Gastrocnemius medialis (tissue), 4 donors: ENCODE data around the gene RNU6-1.

Source experiments
- CTCF ChIP-seq, 5 experiments: fragments of 450-650 bp in 3 of 5; fragments of 200-600 bp in 2 of 5; sonication (generic) in 2 of 5; IDR thresholded peaks in 4 of 5; conservative IDR thresholded peaks in 1 of 5; 1 replicate in 4 of 5; 2 replicates in 1 of 5; pipeline ENCODE4 v1.5.1; 2016 to 2019; ENCODE audit warnings: antibody characterized with exemption in 5 of 5, mild to moderate bottlenecking in 3 of 5, moderate library complexity in 3 of 5
- POLR2A ChIP-seq, 2 donors: fragments of 450-650 bp; IDR thresholded peaks; one replicate each; pipeline ENCODE4 v1.6.1; 2017; ENCODE audit warnings: antibody characterized with exemption in 2 of 2, mild to moderate bottlenecking in 2 of 2, moderate library complexity in 2 of 2

GRCh38 chr15:67829647-67830504, 10.0 kb downstream of the RNU6-1 start:
- TF ChIP-seq POLR2A (IDR thresholded peaks at IDR 0.05), result no peak
- TF ChIP-seq CTCF (IDR thresholded peaks at IDR 0.05 in 4 of 5, conservative IDR thresholded peaks at IDR 0.05 in 1 of 5), result no peak
